Endothelial cell of umbilical vein (primary cell): Measurements from ENCODE around the gene PRXL2C. TPM values are rescaled to one million over a fixed set of nuclear protein-coding genes. Genes with fewer than 3 reads are reported as not detected.

Experiments used
- BruUV-seq: library from RNA; stranded (reverse); fragments of 400-500 nt; replicated peaks from 2 replicates; lab custom pipeline; 2021; lab: Mats Ljungman, UMichigan
- CTCF ChIA-PET: fragments of 300-600, 350-600 bp; sonication (Branson Sonifier 250); formaldehyde crosslinking; loops from one replicate; lab custom pipeline; 2021; ENCODE audit warnings: antibody characterized with exemption, inconsistent platforms; lab: Charles Lee
- POLR2A ChIA-PET: fragments of 300-600, 350-600 bp; sonication (Branson Sonifier 250); formaldehyde crosslinking; loops from one replicate; lab custom pipeline; 2021; ENCODE audit warnings: antibody characterized with exemption, inconsistent platforms; lab: Charles Lee
- DNase-seq: peaks from one replicate; pipeline ENCODE4 v3.0.0-alpha.2; 2011; ENCODE audit warnings: low read depth, low spot score
- FAIRE-seq: peaks from 2 replicates; lab custom pipeline; 2011; peaks lifted over from hg19 to GRCh38; lab: Jason Lieb, UNC
- H2AFZ ChIP-seq: 2 replicates; pipeline ENCODE4 v1.6.0; 2012; ENCODE audit warnings: low read depth, low read length, control low read depth, inconsistent platforms
- H3K27ac ChIP-seq: 2 replicates; pipeline ENCODE4 v1.5.1; 2011; ENCODE audit warnings: low read depth, mild to moderate bottlenecking, control low read depth, low read length, moderate library complexity; ENCODE audit not compliant: insufficient read depth
- H3K27me3 ChIP-seq, 2 experiments: 2 replicates each; pipeline versions ENCODE4 v1.6.0 to v1.6.1; 2011; ENCODE audit warnings: low read length in 2 of 2, mixed read lengths in 1 of 2; ENCODE audit not compliant: control insufficient read depth in 2 of 2, insufficient read depth in 2 of 2
- H3K36me3 ChIP-seq, 2 experiments: 2 replicates in 1 of 2; 3 replicates in 1 of 2; pipeline ENCODE4 v1.5.1; 2011; ENCODE audit warnings: low read length in 2 of 2, mild to moderate bottlenecking in 1 of 2, moderate library complexity in 1 of 2; ENCODE audit not compliant: control insufficient read depth in 2 of 2, insufficient read depth in 2 of 2; ENCODE audit errors: extremely low read depth in 1 of 2
- H3K4me1 ChIP-seq: 3 replicates; pipeline ENCODE4 v1.5.1; 2011; ENCODE audit warnings: mild to moderate bottlenecking, low read length; ENCODE audit not compliant: control insufficient read depth, insufficient read depth; ENCODE audit errors: extremely low read depth
- H3K4me2 ChIP-seq: 2 replicates; pipeline ENCODE4 v1.6.1; 2011; ENCODE audit warnings: low read length, control low read depth, mixed read lengths; ENCODE audit not compliant: insufficient read depth
- H3K4me3 ChIP-seq, 3 experiments: fragments of 200-600 bp in 1 of 3; sonication (generic), shearing (Covaris generic) in 1 of 3; replicated peaks in 1 of 3; 2 replicates each; pipeline ENCODE4 v1.5.1; 2011 to 2016; ENCODE audit warnings: control low read depth in 3 of 3, low read length in 3 of 3, mild to moderate bottlenecking in 2 of 3, inconsistent platforms in 1 of 3, low read depth in 1 of 3, moderate library complexity in 1 of 3; ENCODE audit not compliant: insufficient read depth in 1 of 3
- H3K79me2 ChIP-seq: 2 replicates; pipeline ENCODE4 v1.6.0; 2012; ENCODE audit warnings: low read length, inconsistent platforms; ENCODE audit not compliant: control insufficient read depth, insufficient read depth
- H3K9ac ChIP-seq: replicated peaks from 2 replicates; pipeline ENCODE3; 2011; ENCODE audit warnings: low read length, control low read depth; ENCODE audit not compliant: insufficient read depth; ENCODE audit errors: extremely low read depth
- H3K9me1 ChIP-seq: replicated peaks from 3 replicates; pipeline ENCODE4 v1.6.0; 2011; ENCODE audit warnings: mild to moderate bottlenecking, low read length; ENCODE audit not compliant: control insufficient read depth, insufficient read depth; ENCODE audit errors: extremely low read depth
- H3K9me3 ChIP-seq: replicated peaks from 2 replicates; pipeline ENCODE4 v1.5.1; 2012; ENCODE audit warnings: low read length, inconsistent platforms; ENCODE audit not compliant: control insufficient read depth, insufficient read depth
- H4K20me1 ChIP-seq: replicated peaks from 2 replicates; pipeline ENCODE3; 2011; ENCODE audit warnings: mild to moderate bottlenecking, low read length; ENCODE audit not compliant: control insufficient read depth, insufficient read depth; ENCODE audit errors: extremely low read depth
- EZH2 ChIP-seq: IDR thresholded peaks from 2 replicates; pipeline ENCODE4 v1.6.1; 2012; ENCODE audit warnings: borderline replicate concordance, low read depth, mild to moderate bottlenecking, moderate library complexity, low read length, inconsistent platforms; ENCODE audit not compliant: severe bottlenecking
- FOS ChIP-seq: IDR thresholded peaks from 2 replicates; pipeline ENCODE4 v1.6.1; 2011; ENCODE audit warnings: mild to moderate bottlenecking, low read length, moderate library complexity, borderline replicate concordance; ENCODE audit not compliant: insufficient read depth
- GATA2 ChIP-seq: IDR thresholded peaks from 2 replicates; pipeline ENCODE4 v1.7.0; 2011; ENCODE audit warnings: low read depth, mild to moderate bottlenecking, moderate library complexity, mixed read lengths, low read length; ENCODE audit not compliant: insufficient read length, insufficient read depth
- JUN ChIP-seq: IDR thresholded peaks from 2 replicates; pipeline ENCODE4 v1.6.1; 2011; ENCODE audit warnings: borderline replicate concordance, low read depth; ENCODE audit not compliant: insufficient read length, insufficient read depth
- MYC ChIP-seq: IDR thresholded peaks from one replicate; pipeline ENCODE4 v1.6.1; 2011; ENCODE audit warnings: mild to moderate bottlenecking, low read depth, low read length
- POLR2A ChIP-seq: IDR thresholded peaks from 2 replicates; pipeline ENCODE4 v1.6.1; 2012; ENCODE audit warnings: low read depth, mild to moderate bottlenecking, control low read depth, low read length
- POLR2AphosphoS5 ChIP-seq: IDR thresholded peaks from 2 replicates; pipeline ENCODE4 v1.6.1; 2012; ENCODE audit warnings: low read depth, mild to moderate bottlenecking, control low read depth, low read length, moderate library complexity; ENCODE audit not compliant: insufficient read depth
- dilution Hi-C: fragments of 300-500 bp; cut with MboI; formaldehyde crosslinking; loops from one replicate; pipeline ENCODE4 v1.15.0; 2019; ENCODE audit warnings: low sequenced_read_pairs; ENCODE audit not compliant: extremely low pct_ligation_motif_present
- intact Hi-C: fragments of 100-400 bp; cut with micrococcal nuclease; formaldehyde crosslinking; loops from one replicate; pipeline ENCODE4 v1.10.0; 2022
- polyA plus RNA-seq, 4 experiments: library from polyadenylated mRNA; depleted of rRNA in 3 of 4; stranded (reverse) in 3 of 4; unstranded in 1 of 4; fragments of >200 nt; gene quantifications; 2 replicates each; pipeline versions ENCODE4 v1.2.1 to v1.2.3, GENCODE V29; 2011 to 2012; ENCODE audit warnings: missing spikeins in 1 of 4
- total RNA-seq: library from RNA; stranded (reverse); gene quantifications from 2 replicates; pipeline ENCODE4 v1.2.3, GENCODE V29; 2021
- TF ChIP-seq, protein P1 (sequence below): IDR thresholded peaks from 2 replicates; pipeline ENCODE4 v1.6.1; 2011; ENCODE audit not compliant: insufficient read depth, insufficient read length
- TF ChIP-seq, protein P2 (sequence below), 2 donors: IDR thresholded peaks; 1 replicate in 1 of 2; 2 replicates in 1 of 2; pipeline ENCODE4 v1.5.1; 2011; ENCODE audit warnings: low read length in 2 of 2, mild to moderate bottlenecking in 2 of 2, moderate library complexity in 2 of 2, control low read depth in 1 of 2, inconsistent platforms in 1 of 2, low read depth in 1 of 2; ENCODE audit not compliant: insufficient read depth in 1 of 2; ENCODE audit errors: extremely low read depth in 1 of 2

The PRXL2C gene
- total and polyA plus RNA-seq, 2 donors (not counting 3 experiments of a cell fraction or from before 2014, with no cell fraction given) = 5.4 to 14.7 TPM

DNA sequence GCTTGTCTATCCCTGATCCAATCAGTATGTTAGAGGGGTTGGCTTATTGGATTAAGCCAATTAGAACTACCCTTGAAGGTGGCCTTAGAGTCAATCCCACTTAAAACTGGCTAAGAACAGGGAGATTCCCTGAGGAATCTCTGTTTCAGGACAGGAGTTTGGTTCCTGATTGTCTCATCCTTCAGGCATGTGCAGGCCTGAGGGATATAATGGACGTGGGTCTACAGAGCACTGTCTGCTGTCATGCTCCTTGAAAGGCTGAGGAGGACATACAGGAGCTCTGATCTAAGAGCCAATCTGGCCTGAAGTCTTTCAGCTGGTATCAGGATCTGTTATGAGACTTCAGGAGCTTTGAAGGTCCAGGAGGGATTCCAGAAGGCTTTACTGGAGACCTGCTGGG, 36.2 kb upstream of the PRXL2C start:
- H3K36me3 ChIP-seq = no peaks in the 10 kb centered on the region
- peaks cover 2 to 3% of the 10 kb centered on the region in 2 experiments for H3K27me3 ChIP-seq
- H2AFZ ChIP-seq = no peak overlapping the region
- FAIRE-seq = no peak
- dilution Hi-C loops = no loop called here
- H3K4me1 ChIP-seq = no peaks in the 10 kb centered on the region
- intact Hi-C loops = no loop called here
- no peaks in the 10 kb centered on the region for H4K20me1 ChIP-seq
- no peaks in the 10 kb centered on the region for H3K9me3 ChIP-seq
- ChIA-PET POLR2A (no interaction called here), CTCF (no interaction called here)
- no peak overlapping the region for H3K27ac ChIP-seq
- no peaks in the 10 kb centered on the region for H3K9me1 ChIP-seq
- no peak overlapping the region for H3K9ac ChIP-seq
- no peak overlapping the region for H3K4me3 ChIP-seq
- H3K79me2 ChIP-seq = no peaks in the 10 kb centered on the region
- no peak for DNase-seq
- H3K4me2 ChIP-seq = no peak overlapping the region
- TF ChIP-seq EZH2 = no peak
- no TSS peak for BruUV-seq

DNA sequence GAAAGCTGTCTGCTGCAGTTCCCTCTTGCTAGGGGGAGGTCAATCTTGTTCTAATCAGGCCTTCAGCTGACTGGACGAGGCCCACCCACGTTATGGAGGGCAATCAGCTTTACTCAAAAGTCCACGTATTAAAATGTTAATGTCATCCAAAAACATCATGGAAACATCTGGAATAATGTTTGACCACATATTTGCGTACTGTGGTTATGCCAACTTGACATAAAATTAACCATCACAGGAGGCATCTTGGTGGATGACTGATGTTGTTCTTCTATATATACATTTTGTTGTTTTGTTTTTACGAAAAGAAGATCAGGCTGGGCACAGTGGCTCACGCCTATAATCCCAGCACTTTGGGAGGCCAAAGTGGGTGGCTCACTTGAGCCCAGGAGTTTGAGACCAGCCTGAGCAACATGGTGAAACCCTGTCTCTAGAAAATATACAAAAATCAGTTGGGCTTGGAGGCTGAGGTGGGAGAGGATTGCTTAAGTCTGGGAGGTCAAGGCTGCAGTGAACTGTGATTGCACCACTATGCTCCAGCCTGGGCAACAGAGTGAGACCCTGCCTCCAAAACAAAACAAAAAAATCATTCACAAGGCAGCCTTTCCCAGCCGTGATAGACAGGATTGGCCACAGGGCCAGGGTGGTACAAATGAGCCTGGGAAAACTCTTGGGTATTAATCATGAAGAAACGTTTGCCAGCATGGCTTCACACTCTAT, 33.8 kb upstream of the PRXL2C start:
- dilution Hi-C loops = no loop called here
- Histone ChIP-seq H3K4me3 (no peak overlapping the region), H3K79me2 (no peaks in the 10 kb centered on the region), H4K20me1 (no peaks in the 10 kb centered on the region), H2AFZ (no peak overlapping the region), H3K4me2 (no peak overlapping the region), H3K36me3 (no peaks in the 10 kb centered on the region), H3K9ac (no peak overlapping the region), H3K9me3 (no peaks in the 10 kb centered on the region), H3K4me1 (no peaks in the 10 kb centered on the region), H3K27me3 (peaks cover 2 to 3% of the 10 kb centered on the region in 2 experiments), H3K9me1 (no peaks in the 10 kb centered on the region), H3K27ac (no peak overlapping the region)
- BruUV-seq = no TSS peak
- ChIA-PET POLR2A (no interaction called here), CTCF (interaction anchor here (1.1 kb wide), 1 partner anchor 236 kb away, joined by 3 read pairs; no protein-coding TSS in a partner anchor)
- no peak for DNase-seq
- no peak for FAIRE-seq
- no peak for TF ChIP-seq FOS
- no peak for TF ChIP-seq JUN
- TF ChIP-seq, protein P1, sequence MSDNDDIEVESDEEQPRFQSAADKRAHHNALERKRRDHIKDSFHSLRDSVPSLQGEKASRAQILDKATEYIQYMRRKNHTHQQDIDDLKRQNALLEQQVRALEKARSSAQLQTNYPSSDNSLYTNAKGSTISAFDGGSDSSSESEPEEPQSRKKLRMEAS = no peak
- TF ChIP-seq, protein P2, sequence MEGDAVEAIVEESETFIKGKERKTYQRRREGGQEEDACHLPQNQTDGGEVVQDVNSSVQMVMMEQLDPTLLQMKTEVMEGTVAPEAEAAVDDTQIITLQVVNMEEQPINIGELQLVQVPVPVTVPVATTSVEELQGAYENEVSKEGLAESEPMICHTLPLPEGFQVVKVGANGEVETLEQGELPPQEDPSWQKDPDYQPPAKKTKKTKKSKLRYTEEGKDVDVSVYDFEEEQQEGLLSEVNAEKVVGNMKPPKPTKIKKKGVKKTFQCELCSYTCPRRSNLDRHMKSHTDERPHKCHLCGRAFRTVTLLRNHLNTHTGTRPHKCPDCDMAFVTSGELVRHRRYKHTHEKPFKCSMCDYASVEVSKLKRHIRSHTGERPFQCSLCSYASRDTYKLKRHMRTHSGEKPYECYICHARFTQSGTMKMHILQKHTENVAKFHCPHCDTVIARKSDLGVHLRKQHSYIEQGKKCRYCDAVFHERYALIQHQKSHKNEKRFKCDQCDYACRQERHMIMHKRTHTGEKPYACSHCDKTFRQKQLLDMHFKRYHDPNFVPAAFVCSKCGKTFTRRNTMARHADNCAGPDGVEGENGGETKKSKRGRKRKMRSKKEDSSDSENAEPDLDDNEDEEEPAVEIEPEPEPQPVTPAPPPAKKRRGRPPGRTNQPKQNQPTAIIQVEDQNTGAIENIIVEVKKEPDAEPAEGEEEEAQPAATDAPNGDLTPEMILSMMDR (IDR thresholded peaks at IDR 0.05; ENCODE audit: extremely low read depth in 1 of 2, insufficient read depth in 1 of 2, low read depth in 1 of 2, low read length in 2 of 2) = no peak
- no peak for TF ChIP-seq GATA2
- no peak for TF ChIP-seq POLR2A
- no peak for TF ChIP-seq EZH2
- TF ChIP-seq POLR2AphosphoS5 = no peak
- TF ChIP-seq MYC = no peak
- intact Hi-C loops = loop anchor here (5.0 kb wide), 1 partner anchor 88 kb away; the partner anchor contains the start of gene ZNF510
